Left ventricle myocardium inferior (tissue), 1 donor: ENCODE measurements around the gene LYPD8. TPM values are rescaled to one million over a fixed set of nuclear protein-coding genes. Genes with fewer than 3 reads are reported as not detected.

Experiments
- DNase-seq: peaks from one replicate; pipeline ENCODE4 v3.0.0-alpha.2; 2020
- H3K27ac ChIP-seq: fragments of 200-600 bp; replicated peaks from 2 replicates; pipeline ENCODE4 v1.8.0; 2021
- H3K27me3 ChIP-seq: fragments of 200-600 bp; 2 replicates; pipeline ENCODE4 v1.8.0; 2021; ENCODE audit warnings: low read depth
- H3K36me3 ChIP-seq: fragments of 200-600 bp; 2 replicates; pipeline ENCODE4 v1.8.0; 2021
- H3K4me1 ChIP-seq: fragments of 200-600 bp; 2 replicates; pipeline ENCODE4 v1.8.0; 2021
- H3K4me3 ChIP-seq: fragments of 200-600 bp; 2 replicates; pipeline ENCODE4 v1.8.0; 2021; ENCODE audit warnings: mild to moderate bottlenecking, moderate library complexity
- H3K9me3 ChIP-seq: fragments of 200-600 bp; replicated peaks from 2 replicates; pipeline ENCODE4 v1.8.0; 2021
- CTCF ChIP-seq: fragments of 200-600 bp; IDR thresholded peaks from 2 replicates; pipeline ENCODE4 v1.8.0; 2021; ENCODE audit warnings: antibody characterized with exemption, mild to moderate bottlenecking, borderline replicate concordance
- intact Hi-C: fragments of 100-400 bp; cut with micrococcal nuclease; formaldehyde crosslinking; loops from one replicate; pipeline ENCODE4 v1.11.0; 2022
- total RNA-seq: library from RNA; stranded (reverse); fragmentation: NEBNext Ultra II Directional; extraction: Animal tissue kit (Norgen Biotek cat#: 25700); gene quantifications from one replicate; pipeline ENCODE4 v1.2.1, GENCODE V29; 2021
- donor health status: DM: no; HTN: yes; CAD: no; lungs with severe emphysema.

The LYPD8 gene
- total RNA-seq, 1 donor from 2014 or later, result not detected

DNA sequence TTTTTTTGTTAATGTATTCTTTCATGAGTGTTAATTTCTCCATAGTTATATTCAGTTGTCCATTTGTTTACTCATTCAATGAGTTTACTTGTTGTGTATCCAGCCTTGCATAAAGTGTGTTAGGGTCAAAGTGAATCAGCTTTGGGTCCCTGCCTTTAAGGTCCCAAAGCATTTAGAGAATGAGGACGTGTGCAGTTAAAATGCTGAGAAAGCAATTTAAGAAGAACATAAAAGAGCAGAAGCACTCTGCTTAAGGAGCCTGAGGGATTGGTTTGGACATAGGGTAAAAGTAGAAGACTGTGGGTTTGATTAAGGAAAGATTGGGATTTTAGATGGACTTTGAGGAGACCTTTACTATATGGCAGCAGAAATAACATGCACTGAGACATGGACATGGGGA lies 56.5 kb downstream of the LYPD8 start:
- Histone ChIP-seq H3K4me1 (no peaks in the 10 kb centered on the region), H3K27me3 (peaks cover 29% of the 10 kb centered on the region)

GRCh38 chr1:248697907-248698306 lies 57.7 kb downstream of the LYPD8 start:
- no peak for DNase-seq
- no peaks in the 10 kb centered on the region for H3K9me3 ChIP-seq
- no peaks in the 10 kb centered on the region for H3K36me3 ChIP-seq
- intact Hi-C loops, result no loop called here
- no peak for TF ChIP-seq CTCF
- no peak overlapping the region for H3K27ac ChIP-seq
- H3K27me3 ChIP-seq, result peaks cover 36% of the 10 kb centered on the region
- H3K4me1 ChIP-seq, result no peaks in the 10 kb centered on the region
- H3K4me3 ChIP-seq, result no peak overlapping the region

More for the DNA sequence above, 56.5 kb downstream of the LYPD8 start:
- intact Hi-C loops, result no loop called here
- TF ChIP-seq CTCF, result no peak
- Histone ChIP-seq H3K9me3 (no peaks in the 10 kb centered on the region), H3K4me3 (no peak overlapping the region), H3K27ac (no peak overlapping the region), H3K36me3 (no peaks in the 10 kb centered on the region)
- DNase-seq, result no peak

DNA sequence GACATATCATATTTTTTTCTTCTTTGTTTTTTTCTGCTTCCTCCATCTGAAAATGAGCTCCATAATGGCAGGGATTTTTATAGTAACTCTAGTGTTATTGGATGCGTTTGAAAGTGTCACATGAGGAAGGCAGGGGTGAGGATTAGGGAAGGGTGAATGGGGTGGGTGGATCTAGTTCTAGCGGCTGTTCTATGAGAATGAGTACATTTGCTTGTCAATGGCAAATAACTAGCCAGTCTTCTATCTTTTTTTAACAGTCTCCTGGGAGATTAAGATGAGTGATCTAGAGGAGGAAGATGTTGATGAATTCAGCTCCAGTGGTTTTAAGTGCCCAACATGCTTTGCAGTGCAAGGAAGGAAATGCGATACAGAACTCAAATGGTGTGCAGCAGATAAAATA lies 58.8 kb downstream of the LYPD8 start:
- no peak overlapping the region for H3K4me3 ChIP-seq
- no peaks in the 10 kb centered on the region for H3K4me1 ChIP-seq
- H3K27ac ChIP-seq, result no peak overlapping the region
- no peak for DNase-seq
- no peak for TF ChIP-seq CTCF
- peaks cover 2% of the 10 kb centered on the region for H3K9me3 ChIP-seq
- intact Hi-C loops, result no loop called here
- H3K27me3 ChIP-seq, result peaks cover 44% of the 10 kb centered on the region
- no peaks in the 10 kb centered on the region for H3K36me3 ChIP-seq

DNA sequence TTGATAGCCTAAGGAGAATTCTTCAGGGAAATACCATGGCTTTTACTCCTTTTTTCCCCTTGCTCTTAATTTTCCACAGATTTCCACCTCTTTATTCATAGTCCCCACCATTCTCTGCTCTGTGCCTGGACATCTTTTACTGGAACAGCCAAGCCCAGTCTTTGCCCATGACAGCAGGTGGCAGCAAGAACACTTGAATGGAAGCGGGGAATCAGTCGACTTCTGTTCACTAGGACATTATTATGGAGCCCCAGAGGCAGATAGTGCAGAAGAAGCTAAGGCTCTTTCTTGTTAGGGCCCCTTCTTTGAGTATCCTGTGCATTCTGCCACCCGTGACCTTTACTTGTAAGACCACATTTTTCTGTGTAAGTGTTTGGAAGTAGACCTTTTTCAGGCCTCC lies 59.3 kb downstream of the LYPD8 start:
- Histone ChIP-seq H3K4me1 (no peaks in the 10 kb centered on the region), H3K36me3 (no peaks in the 10 kb centered on the region), H3K27me3 (peaks cover 44% of the 10 kb centered on the region), H3K9me3 (peaks cover 7% of the 10 kb centered on the region), H3K27ac (no peak overlapping the region), H3K4me3 (no peak overlapping the region)
- intact Hi-C loops, result no loop called here
- no peak for DNase-seq
- peak; percentile 31 for TF ChIP-seq CTCF

DNA sequence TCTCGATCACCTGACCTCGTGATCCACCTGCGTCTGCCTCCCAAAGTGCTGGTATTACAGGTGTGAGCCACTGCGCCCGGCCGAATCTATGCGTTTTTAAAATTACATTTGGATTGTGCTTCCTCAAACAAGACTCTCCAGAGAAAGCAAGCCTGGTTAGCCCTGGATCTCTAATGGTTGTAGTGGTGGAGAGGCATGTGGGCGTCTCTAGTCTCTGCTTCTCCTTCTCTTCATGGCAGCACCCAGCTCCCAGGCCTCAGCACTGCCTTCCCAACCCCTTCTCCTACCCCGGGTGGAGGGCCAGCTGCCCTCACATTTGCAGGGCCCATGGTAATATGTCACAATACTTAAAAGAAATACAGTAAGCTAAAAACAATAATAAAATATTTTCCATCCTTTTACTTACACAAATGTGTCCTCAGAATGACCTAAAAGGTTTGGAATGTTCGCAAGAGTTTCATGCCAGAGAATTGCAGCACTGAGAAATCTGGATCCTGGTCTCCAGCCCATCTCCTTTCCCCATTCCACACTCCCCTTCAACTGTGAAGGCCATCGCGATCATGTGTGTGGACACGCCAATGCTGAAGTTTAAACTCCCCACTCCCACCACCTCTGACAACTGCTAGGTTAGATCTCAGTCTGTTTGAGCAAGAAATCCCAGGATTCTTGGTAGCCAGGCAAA lies 60.0 kb downstream of the LYPD8 start:
- TF ChIP-seq CTCF, result no peak
- Histone ChIP-seq H3K4me1 (no peaks in the 10 kb centered on the region), H3K36me3 (no peaks in the 10 kb centered on the region), H3K27ac (no peak overlapping the region), H3K27me3 (peaks cover 42% of the 10 kb centered on the region), H3K9me3 (peaks cover 8% of the 10 kb centered on the region), H3K4me3 (no peak overlapping the region)
- intact Hi-C loops, result no loop called here
- no peak for DNase-seq
